ENCODE measurements around the gene B4GALNT4.
"Not testable (repeated sequence)": the region's sequence is repeated elsewhere in the genome, so short reads cannot be mapped to it uniquely, and the experiment has no call there.

B4GALNT4 gene

GRCh38 chr11:409600-410483, 40.5 kb downstream of the B4GALNT4 start:
- DNase-seq, result no peak

GRCh38 chr11:410711-411110, 41.4 kb downstream of the B4GALNT4 start:
- DNase-seq, result not testable (repeated sequence)

GRCh38 chr11:411520-411919, 42.2 kb downstream of the B4GALNT4 start:
- not testable (repeated sequence) for DNase-seq

- no peak for DNase-seq
Measured at GRCh38 chr11:412641-413119, 43.4 kb downstream of the B4GALNT4 start.

- no peak for DNase-seq
Measured at GRCh38 chr11:413120-414081, 44.1 kb downstream of the B4GALNT4 start.

- DNase-seq, result no peak
Measured at GRCh38 chr11:414318-414857, 45.1 kb downstream of the B4GALNT4 start.

- no peak for DNase-seq
Measured at GRCh38 chr11:415640-416041, 46.3 kb downstream of the B4GALNT4 start.

- DNase-seq, result no peak
Measured at GRCh38 chr11:416051-416756, 46.9 kb downstream of the B4GALNT4 start.

- DNase-seq, result no peak
Measured at GRCh38 chr11:416757-417621, 47.7 kb downstream of the B4GALNT4 start.

- no peak for DNase-seq
Measured at GRCh38 chr11:417652-418342, 48.5 kb downstream of the B4GALNT4 start.

- DNase-seq, result no peak
Measured at GRCh38 chr11:418343-419247, 49.3 kb downstream of the B4GALNT4 start.

- DNase-seq, result no peak
Measured at GRCh38 chr11:419248-420005, 50.1 kb downstream of the B4GALNT4 start.

GRCh38 chr11:420054-420910, 51.0 kb downstream of the B4GALNT4 start:
- no peak for DNase-seq

GRCh38 chr11:420911-421321, 51.6 kb downstream of the B4GALNT4 start:
- no peak for DNase-seq

GRCh38 chr11:422249-422656, 53.0 kb downstream of the B4GALNT4 start:
- DNase-seq, result no peak

- DNase-seq, result no peak
Measured at GRCh38 chr11:424232-424631, 54.9 kb downstream of the B4GALNT4 start.

- not testable (repeated sequence) for DNase-seq
Measured at GRCh38 chr11:424766-425165, 55.5 kb downstream of the B4GALNT4 start.

GRCh38 chr11:425301-425700, 56.0 kb downstream of the B4GALNT4 start:
- no peak for DNase-seq

Measured in NCI-H1048 (cell line).